HepG2 (cell line): ENCODE data around the gene TGDS. TPM values are rescaled to one million over a fixed set of nuclear protein-coding genes. Genes with fewer than 3 reads are reported as not detected.

ENCODE experiments used
- ATAC-seq: fragments of 200-7000 bp; cut with Tn5 transposase; 3 replicates; pipeline ENCODE4 v1.9.1; 2020; ENCODE audit warnings: mild to moderate bottlenecking, moderate library complexity
- BruUV-seq: library from RNA; stranded (reverse); fragments of 400-500 nt; replicated peaks from 2 replicates; lab custom pipeline; 2021; lab: Mats Ljungman, UMichigan
- CTCF ChIA-PET: fragments of 300-600 bp; formaldehyde crosslinking; extraction: SDS; loops from one replicate; lab custom pipeline; 2021; ENCODE audit warnings: low total read pairs, inconsistent platforms, low intra/inter-chr PET ratio; lab: Yijun Ruan, JAX
- POLR2A ChIA-PET: fragments of 350-600 bp; sonication (Branson Sonifier 250); formaldehyde crosslinking; loops from one replicate; lab custom pipeline; 2020; ENCODE audit warnings: antibody characterized with exemption, inconsistent platforms; lab: Yijun Ruan, JAX
- DNase-seq: peaks from one replicate; pipeline ENCODE4 v3.0.0-alpha.2; 2015; ENCODE audit warnings: low spot score
- FAIRE-seq: peaks from 3 replicates; lab custom pipeline; 2011; peaks lifted over from hg19 to GRCh38; lab: Jason Lieb, UNC
- H2AFZ ChIP-seq: one replicate; pipeline ENCODE4 v1.6.1; 2011; ENCODE audit warnings: low read length, inconsistent platforms
- H3K27ac ChIP-seq: fragments of 300-600 bp; 3 replicates; pipeline ENCODE4 v1.8.0; 2011; ENCODE audit warnings: mixed run types, mild to moderate bottlenecking, mixed read lengths, low read length, inconsistent platforms; ENCODE audit not compliant: insufficient read depth; ENCODE audit errors: extremely low read length
- H3K27me3 ChIP-seq, 2 experiments: fragments of 200-600 bp in 1 of 2; 2 replicates in 1 of 2; 3 replicates in 1 of 2; pipeline versions ENCODE4 v1.6.0 to v1.8.0; 2011; ENCODE audit warnings: low read length in 2 of 2, mild to moderate bottlenecking in 2 of 2, moderate library complexity in 2 of 2, inconsistent platforms in 1 of 2; ENCODE audit not compliant: insufficient read depth in 2 of 2, control insufficient read depth in 1 of 2
- H3K36me3 ChIP-seq, 2 experiments: fragments of 200-600 bp in 1 of 2; replicated peaks in 1 of 2; 2 replicates in 1 of 2; 3 replicates in 1 of 2; pipeline versions ENCODE4 v1.5.1 to v1.8.0; 2011; ENCODE audit warnings: low read length in 2 of 2, inconsistent platforms in 1 of 2; ENCODE audit not compliant: insufficient read depth in 2 of 2, control insufficient read depth in 1 of 2
- H3K4me1 ChIP-seq: 2 replicates; pipeline ENCODE4 v1.5.1; 2012; ENCODE audit warnings: low read length, inconsistent platforms; ENCODE audit not compliant: insufficient read depth
- H3K4me2 ChIP-seq: 2 replicates; pipeline ENCODE4 v1.6.0; 2011; ENCODE audit warnings: low read depth, low read length, inconsistent platforms
- H3K4me3 ChIP-seq, 3 experiments: fragments of 200-600 bp in 1 of 3; sonication (generic), shearing (Covaris generic) in 1 of 3; replicated peaks in 1 of 3; 2 replicates each; pipeline ENCODE4 v1.5.1; 2011 to 2016; ENCODE audit warnings: low read length in 3 of 3, inconsistent platforms in 2 of 3, low read depth in 2 of 3, mild to moderate bottlenecking in 2 of 3, control low read depth in 1 of 3, mixed read lengths in 1 of 3; ENCODE audit not compliant: insufficient read depth in 1 of 3
- H3K79me2 ChIP-seq: one replicate; pipeline ENCODE4 v1.6.1; 2011; ENCODE audit warnings: low read length, inconsistent platforms; ENCODE audit not compliant: insufficient read depth
- H3K9ac ChIP-seq: 2 replicates; pipeline ENCODE4 v1.6.0; 2011; ENCODE audit warnings: mild to moderate bottlenecking, low read depth, low read length, inconsistent platforms; ENCODE audit not compliant: insufficient read depth
- H3K9me3 ChIP-seq: 2 replicates; pipeline ENCODE4 v1.5.1; 2012; ENCODE audit warnings: mild to moderate bottlenecking, low read length
- H4K20me1 ChIP-seq: 2 replicates; pipeline ENCODE4 v1.6.0; 2011; ENCODE audit warnings: inconsistent platforms, mild to moderate bottlenecking, low read length, moderate library complexity; ENCODE audit not compliant: insufficient read depth
- CBX2 ChIP-seq, 2 experiments: fragments of 200-600 bp in 1 of 2; sonication (generic); formaldehyde crosslinking in 1 of 2; IDR thresholded peaks; 2 replicates each; pipeline versions ENCODE4 v1.7.0 to v1.8.1; 2018 to 2022; ENCODE audit warnings: low read depth in 2 of 2, low read length in 1 of 2, mild to moderate bottlenecking in 1 of 2, missing genetic modification reagents in 1 of 2
- ELF1 ChIP-seq: sonication (generic); formaldehyde crosslinking; IDR thresholded peaks from 2 replicates; pipeline ENCODE4 v1.4.0; 2020; ENCODE audit warnings: missing genetic modification reagents
- GABPB1 ChIP-seq: IDR thresholded peaks from 2 replicates; pipeline ENCODE4 v1.6.1; 2016; ENCODE audit warnings: mild to moderate bottlenecking, missing genetic modification reagents, moderate library complexity, missing compliant biosample characterization
- GMEB2 ChIP-seq: IDR thresholded peaks from 2 replicates; pipeline ENCODE4 v1.6.1; 2016; ENCODE audit warnings: missing biosample characterization, missing genetic modification reagents, low read depth
- MBNL3 ChIP-seq: fragments of 250-450 bp; sonication (Bioruptor Pico); conservative IDR thresholded peaks from 2 replicates; pipeline ENCODE4 v1.8.0; 2022; ENCODE audit warnings: mild to moderate bottlenecking, inconsistent platforms
- PHF8 ChIP-seq: sonication (generic); formaldehyde crosslinking; IDR thresholded peaks from 2 replicates; pipeline ENCODE4 v1.5.0; 2020; ENCODE audit warnings: missing genetic modification reagents
- SMARCE1 ChIP-seq: fragments of 450-650 bp; IDR thresholded peaks from 2 replicates; pipeline ENCODE4 v1.6.1; 2017; ENCODE audit warnings: borderline replicate concordance
- ZFP91 ChIP-seq: sonication (generic); formaldehyde crosslinking; IDR thresholded peaks from 2 replicates; pipeline ENCODE4 v1.9.0; 2022; ENCODE audit warnings: missing genetic modification reagents, mild to moderate bottlenecking, borderline replicate concordance
- ZNF256 ChIP-seq: sonication (generic); formaldehyde crosslinking; conservative IDR thresholded peaks from 2 replicates; pipeline ENCODE4 v1.4.0; 2020; ENCODE audit warnings: missing genetic modification reagents
- ZNF263 ChIP-seq: sonication (generic); formaldehyde crosslinking; IDR thresholded peaks from 2 replicates; pipeline ENCODE4 v1.4.0; 2020; ENCODE audit warnings: missing genetic modification reagents
- ZNF550 ChIP-seq: sonication (generic); formaldehyde crosslinking; IDR thresholded peaks from 2 replicates; pipeline ENCODE4 v1.4.0; 2020; ENCODE audit warnings: mild to moderate bottlenecking, missing genetic modification reagents, borderline replicate concordance
- ZNF768 ChIP-seq: sonication (generic); formaldehyde crosslinking; IDR thresholded peaks from 2 replicates; pipeline ENCODE4 v1.4.0; 2020; ENCODE audit warnings: missing genetic modification reagents
- WGBS: methylation state at CpG from one replicate; pipeline ENCODE4 v1.1.6; 2017; ENCODE audit warnings: low lambda C conversion rate; 5-methylcytosine and 5-hydroxymethylcytosine counted together
- in situ Hi-C: cut with HindIII; loops from 2 replicates; pipeline ENCODE4 v1.10.0; 2017; ENCODE audit warnings: low pct_unique_long_range_greater_than_20kb; ENCODE audit not compliant: extremely low pct_ligation_motif_present
- intact Hi-C: fragments of 100-400 bp; cut with micrococcal nuclease; formaldehyde crosslinking; loops from one replicate; pipeline ENCODE4 v1.10.0; 2022; ENCODE audit not compliant: unreplicated experiment
- polyA plus RNA-seq, 8 experiments: library from polyadenylated mRNA; depleted of rRNA in 3 of 8; stranded (reverse) in 7 of 8; unstranded in 1 of 8; fragments of >200 nt; fragmentation: Illumina TruSeq in 4 of 8; extraction: Trizol in 4 of 8; gene quantifications; 2 replicates each; pipeline versions ENCODE4 v1.2.1 to v1.2.3, GENCODE V29; 2011 to 2016; ENCODE audit warnings: low read depth in 4 of 8, missing spikeins in 1 of 8, mixed read lengths in 1 of 8; ENCODE audit not compliant: insufficient read depth in 1 of 8
- total RNA-seq, 5 experiments: library from RNA; depleted of rRNA; stranded (reverse); fragments of >200 nt; fragmentation: Illumina TruSeq; extraction: Trizol; gene quantifications; 2 replicates each; pipeline ENCODE4 v1.2.3, GENCODE V29; 2016; ENCODE audit warnings: low read depth in 1 of 5

Gene TGDS
- total and polyA plus RNA-seq, 2 of the 13 experiments (the other 11 are each of a cell fraction or from before 2014, with no cell fraction given), result 15.5 to 17.9 TPM

- FAIRE-seq (no peak), ATAC-seq (no peak), DNase-seq (no peak)
- Histone ChIP-seq H3K4me2 (peak overlapping the region; percentile 66), H2AFZ (no peak overlapping the region), H3K79me2 (no peaks in the 10 kb centered on the region), H3K9me3 (no peaks in the 10 kb centered on the region), H3K9ac (no peak overlapping the region), H4K20me1 (no peaks in the 10 kb centered on the region), H3K27me3 (peaks cover 0 to 4% of the 10 kb centered on the region in 2 experiments; a peak in 2 of 5 replicates), H3K27ac (no peak overlapping the region), H3K36me3 (no peaks in the 10 kb centered on the region), H3K4me3 (no peak overlapping the region; a peak in 1 of 6 replicates), H3K4me1 (peaks cover 25% of the 10 kb centered on the region)
- BruUV-seq, result no TSS peak
- no peak for TF ChIP-seq SMARCE1
- 0 out of 2 replicates have a peak, but pooled peaks have one; percentile 66 for TF ChIP-seq CBX2 (IDR thresholded peaks at IDR 0.05; ENCODE audit: low read depth, low read length)
- TF ChIP-seq CBX2 (CRISPR knock-in tag; IDR thresholded peaks at IDR 0.05; ENCODE audit: low read depth), result no peak
- POLR2A ChIA-PET, result no interaction called here
- intact Hi-C loops (no loop called here), in situ Hi-C loops (no loop called here)
- CTCF ChIA-PET, result no interaction called here
- WGBS, result 71% methylated on average over 1 of the region's 1 CpG
Observed at GRCh38 chr13:94602467-94602866, 6.5 kb upstream of the TGDS start.

GRCh38 chr13:94601446-94602431, 5.8 kb upstream of the TGDS start, which contains the start of gene GPR180:
TSS of gene GPR180 (plus strand) at chr13:94601857. CDS start at chr13:94601928, 71 bp downstream.
- ChIA-PET CTCF (no interaction called here), POLR2A (no interaction called here)
- TF ChIP-seq ZNF768 (CRISPR knock-in tag) (0 out of 2 replicates have a peak, but pooled peaks have one; percentile 26), GABPB1 (CRISPR knock-in tag) (peak; percentile 27; the same call in 1 of the 2 replicates), PHF8 (CRISPR knock-in tag) (0 out of 2 replicates have a peak, but pooled peaks have one; percentile 18), MBNL3 (CRISPR knock-in tag) (no peak), ELF1 (CRISPR knock-in tag) (no peak), ZNF263 (CRISPR knock-in tag) (0 out of 2 replicates have a peak, but pooled peaks have one; percentile 24), GMEB2 (CRISPR knock-in tag) (no peak), ZNF550 (CRISPR knock-in tag) (no peak), ZFP91 (0 out of 2 replicates have a peak, but pooled peaks have one; percentile 26), ZNF256 (CRISPR knock-in tag) (no peak)

More at GRCh38 chr13:94601446-94602431, 5.8 kb upstream of the TGDS start, which contains the start of gene GPR180:
- H3K4me1 ChIP-seq, result peaks cover 26% of the 10 kb centered on the region
- no peaks in the 10 kb centered on the region for H3K36me3 ChIP-seq
- WGBS, result 84% methylated on average over 24 of the region's 71 CpGs
- H3K79me2 ChIP-seq, result no peaks in the 10 kb centered on the region
- H3K27ac ChIP-seq, result no peak within 1 kb of the TSS
- DNase-seq, result no peak
- no peak within 1 kb of the TSS for H2AFZ ChIP-seq
- no peaks in the 10 kb centered on the region for H4K20me1 ChIP-seq
- in situ Hi-C loops, result no loop called here
- intact Hi-C loops, result no loop called here
- peak within 1 kb of the TSS; percentile 66 for H3K4me2 ChIP-seq
- H3K27me3 ChIP-seq, result peaks cover 0 to 4% of the 10 kb centered on the region in 2 experiments; a peak in 2 of 5 replicates
- peak within 1 kb of the TSS; percentile 42 to 63 (median 47); a peak in 4 of 6 replicates for H3K4me3 ChIP-seq
- H3K9ac ChIP-seq, result no peak within 1 kb of the TSS
- no peaks in the 10 kb centered on the region for H3K9me3 ChIP-seq
- peak; percentile 20; the same call in 2 of the 3 replicates for ATAC-seq
- no peak for FAIRE-seq
- no TSS peak for BruUV-seq
